ENCODE results near the gene PLCB2. TPM values are rescaled to one million over a fixed set of nuclear protein-coding genes. Genes with fewer than 3 reads are reported as not detected.

The PLCB2 gene
- total and polyA plus RNA-seq, 2 donors (not counting 3 experiments of a cell fraction or from before 2014, with no cell fraction given) = 1.5 to 1.6 TPM

- H3K4me3 ChIP-seq (replicated peaks in 1 of 3; ENCODE audit: insufficient read depth in 1 of 3, low read depth in 1 of 3, low read length in 3 of 3) = no peak overlapping the region
- intact Hi-C loops (cut with micrococcal nuclease) (no loop called here), dilution Hi-C loops (cut with MboI; ENCODE audit: extremely low pct_ligation_motif_present, low sequenced_read_pairs) (no loop called here)
- no peak overlapping the region for H3K4me2 ChIP-seq (ENCODE audit: insufficient read depth, low read length)
- H2AFZ ChIP-seq (ENCODE audit: low read depth, low read length) = no peak overlapping the region
- no peak overlapping the region for H3K27ac ChIP-seq (ENCODE audit: insufficient read depth, low read depth, low read length)
- BruUV-seq (replicated peaks) = no TSS peak
- no peaks in the 10 kb centered on the region for H3K79me2 ChIP-seq (ENCODE audit: control insufficient read depth, insufficient read depth, low read length)
- no peaks in the 10 kb centered on the region for H3K9me1 ChIP-seq (replicated peaks; ENCODE audit: control insufficient read depth, extremely low read depth, insufficient read depth, low read length)
- TF ChIP-seq EZH2 (IDR thresholded peaks at IDR 0.05; ENCODE audit: borderline replicate concordance, low read depth, low read length, severe bottlenecking) (peak; percentile 74), MAX (IDR thresholded peaks at IDR 0.05; ENCODE audit: insufficient read depth, insufficient read length) (no peak), JUN (IDR thresholded peaks at IDR 0.05; ENCODE audit: borderline replicate concordance, insufficient read depth, insufficient read length, low read depth) (no peak)
- H3K9me3 ChIP-seq (replicated peaks; ENCODE audit: control insufficient read depth, insufficient read depth, low read length) = no peaks in the 10 kb centered on the region
- peaks cover 50 to 72% of the 10 kb centered on the region in 2 experiments for H3K27me3 ChIP-seq (ENCODE audit: control insufficient read depth in 2 of 2, insufficient read depth in 2 of 2, low read length in 2 of 2)
- no peak overlapping the region for H3K9ac ChIP-seq (replicated peaks; ENCODE audit: extremely low read depth, insufficient read depth, low read length)
- ChIA-PET POLR2A (no interaction called here), CTCF (interaction anchor here (0.7 to 20.1 kb wide), 14 partner anchors 9 to 235 kb away, joined by 3 to 879 read pairs (median 39); partner anchors contain the start of genes CCDC9B, DISP2, INAFM2 and PLCB2)
- DNase-seq (ENCODE audit: low read depth, low spot score) (no peak), FAIRE-seq (no peak)
- peaks cover 12% of the 10 kb centered on the region for H3K4me1 ChIP-seq (ENCODE audit: control insufficient read depth, extremely low read depth, insufficient read depth, low read length)
- no peaks in the 10 kb centered on the region for H3K36me3 ChIP-seq (ENCODE audit: control insufficient read depth in 2 of 2, extremely low read depth in 1 of 2, insufficient read depth in 2 of 2, low read length in 2 of 2)
- H4K20me1 ChIP-seq (replicated peaks; ENCODE audit: control insufficient read depth, extremely low read depth, insufficient read depth, low read length) = no peaks in the 10 kb centered on the region
Measured at GRCh38 chr15:40281057-40281800, 26.5 kb downstream of the PLCB2 start.

GRCh38 chr15:40280260-40281056 is 27.3 kb downstream of the PLCB2 start:
- intact Hi-C loops (cut with micrococcal nuclease) = no loop called here
- no peak overlapping the region for H3K27ac ChIP-seq (ENCODE audit: insufficient read depth, low read depth, low read length)
- CTCF ChIA-PET = interaction anchor here (0.7 to 20.1 kb wide), 18 partner anchors 10 to 234 kb away, joined by 3 to 879 read pairs (median 17); partner anchors contain the start of genes CCDC9B, DISP2, INAFM2 and PAK6
- dilution Hi-C loops (cut with MboI; ENCODE audit: extremely low pct_ligation_motif_present, low sequenced_read_pairs) = no loop called here
- DNase-seq (ENCODE audit: low read depth, low spot score) (no peak), FAIRE-seq (no peak)
- no peaks in the 10 kb centered on the region for H3K9me1 ChIP-seq (replicated peaks; ENCODE audit: control insufficient read depth, extremely low read depth, insufficient read depth, low read length)
- no peak overlapping the region for H3K4me2 ChIP-seq (ENCODE audit: insufficient read depth, low read length)
- H3K9ac ChIP-seq (replicated peaks; ENCODE audit: extremely low read depth, insufficient read depth, low read length) = no peak overlapping the region
- no peaks in the 10 kb centered on the region for H3K9me3 ChIP-seq (replicated peaks; ENCODE audit: control insufficient read depth, insufficient read depth, low read length)
- no peak overlapping the region for H3K4me3 ChIP-seq (replicated peaks in 1 of 3; ENCODE audit: insufficient read depth in 1 of 3, low read depth in 1 of 3, low read length in 3 of 3)
- no peaks in the 10 kb centered on the region for H3K79me2 ChIP-seq (ENCODE audit: control insufficient read depth, insufficient read depth, low read length)
- no peak for TF ChIP-seq POLR2AphosphoS5 (IDR thresholded peaks at IDR 0.05; ENCODE audit: insufficient read depth, low read depth, low read length)
- TF ChIP-seq MYC (IDR thresholded peaks at IDR 0.05; ENCODE audit: low read depth, low read length) = no peak
- TF ChIP-seq MAX (IDR thresholded peaks at IDR 0.05; ENCODE audit: insufficient read depth, insufficient read length) = no peak
- TF ChIP-seq JUN (IDR thresholded peaks at IDR 0.05; ENCODE audit: borderline replicate concordance, insufficient read depth, insufficient read length, low read depth) = no peak
- no peak for TF ChIP-seq FOS (IDR thresholded peaks at IDR 0.05; ENCODE audit: borderline replicate concordance, insufficient read depth, low read length)
- H3K4me1 ChIP-seq (ENCODE audit: control insufficient read depth, extremely low read depth, insufficient read depth, low read length) = peaks cover 11% of the 10 kb centered on the region
- H3K36me3 ChIP-seq (ENCODE audit: control insufficient read depth in 2 of 2, extremely low read depth in 1 of 2, insufficient read depth in 2 of 2, low read length in 2 of 2) = no peaks in the 10 kb centered on the region
- no peak overlapping the region for H2AFZ ChIP-seq (ENCODE audit: low read depth, low read length)
- no peaks in the 10 kb centered on the region for H4K20me1 ChIP-seq (replicated peaks; ENCODE audit: control insufficient read depth, extremely low read depth, insufficient read depth, low read length)
- no TSS peak for BruUV-seq (replicated peaks)
- POLR2A ChIA-PET = no interaction called here
- peaks cover 50 to 72% of the 10 kb centered on the region in 2 experiments for H3K27me3 ChIP-seq (ENCODE audit: control insufficient read depth in 2 of 2, insufficient read depth in 2 of 2, low read length in 2 of 2)

All from endothelial cell of umbilical vein (primary cell).